HG02884 (cell line): Measurements from ENCODE around the gene THUMPD1.
"Not testable (repeated sequence)": the region's sequence is repeated elsewhere in the genome, so short reads cannot be mapped to it uniquely, and the experiment has no call there.

Source experiments
- ATAC-seq: cut with Tn5 transposase; IDR thresholded peaks from one replicate; pipeline ENCODE4 v1.9.1; 2021; ENCODE audit warnings: mild to moderate bottlenecking, moderate library complexity; ENCODE audit not compliant: unreplicated experiment

THUMPD1 gene

GRCh38 chr16:20741554-20742285, at the start of gene THUMPD1:
Gene THUMPD1, minus strand, starts transcription at chr16:20741818. Its CDS starts 79 bp downstream, at chr16:20741739.
- ATAC-seq: peak; percentile 80

GRCh38 chr16:20789130-20789529, 47.5 kb upstream of the THUMPD1 start:
- ATAC-seq: no peak

GRCh38 chr16:20784204-20784603, 42.6 kb upstream of the THUMPD1 start:
- ATAC-seq: no peak

- ATAC-seq: no peak
These were observed 40.9 kb upstream of the THUMPD1 start for GRCh38 chr16:20782470-20782869.

- no peak for ATAC-seq
These were observed 40.1 kb upstream of the THUMPD1 start for GRCh38 chr16:20781697-20782096.

DNA sequence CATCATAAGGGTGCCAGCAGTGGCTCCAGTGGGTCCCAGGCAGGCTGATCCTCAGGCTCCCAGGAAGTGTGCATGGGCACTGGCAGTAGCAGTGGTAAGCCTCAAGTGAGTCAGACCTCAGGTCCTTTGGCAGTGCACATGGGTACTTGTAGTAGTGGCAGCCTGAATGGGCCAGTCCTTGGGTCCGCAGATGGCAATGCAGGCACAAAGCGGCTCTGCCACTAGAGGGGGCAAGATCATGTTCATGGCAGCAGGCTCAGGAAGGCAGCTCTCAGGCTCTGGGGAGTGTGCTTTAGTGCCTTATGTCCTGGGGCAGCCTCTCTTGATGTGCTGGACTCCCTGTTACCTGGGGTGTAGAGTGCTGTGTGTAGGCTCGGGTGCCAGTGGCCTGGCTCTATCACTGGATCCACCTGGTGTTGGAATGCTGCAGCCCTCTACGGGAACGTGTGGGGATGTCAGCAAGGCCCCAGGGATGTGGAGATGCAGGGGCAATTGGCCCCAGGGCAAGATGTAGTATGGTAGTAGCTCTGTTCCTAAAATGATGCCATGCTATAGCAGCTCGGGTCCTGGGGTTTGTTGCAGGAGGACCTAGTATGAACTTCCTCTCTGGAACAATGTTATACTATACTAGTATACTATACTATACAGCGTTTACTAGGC, 33.2 kb upstream of the THUMPD1 start:
- no peak for ATAC-seq

DNA sequence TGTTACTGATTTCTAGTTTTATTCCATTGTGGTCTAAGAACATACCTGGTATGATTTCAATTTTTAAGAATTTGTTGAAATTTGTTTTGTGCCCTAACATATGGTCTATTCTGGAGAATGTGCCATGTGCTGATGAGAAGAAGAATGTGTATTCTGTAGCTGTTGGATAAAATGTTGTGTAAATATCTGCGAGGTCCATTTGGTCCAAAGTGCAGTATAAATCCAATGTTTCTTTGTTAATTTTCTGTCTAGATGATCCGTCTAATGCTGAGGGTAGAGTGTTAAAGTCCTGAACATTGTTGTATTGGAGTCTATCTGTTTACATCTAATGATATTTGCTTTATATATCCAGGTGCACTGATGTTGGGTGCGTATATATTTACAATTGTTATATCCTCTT, 32.1 kb upstream of the THUMPD1 start:
- ATAC-seq: no peak

DNA sequence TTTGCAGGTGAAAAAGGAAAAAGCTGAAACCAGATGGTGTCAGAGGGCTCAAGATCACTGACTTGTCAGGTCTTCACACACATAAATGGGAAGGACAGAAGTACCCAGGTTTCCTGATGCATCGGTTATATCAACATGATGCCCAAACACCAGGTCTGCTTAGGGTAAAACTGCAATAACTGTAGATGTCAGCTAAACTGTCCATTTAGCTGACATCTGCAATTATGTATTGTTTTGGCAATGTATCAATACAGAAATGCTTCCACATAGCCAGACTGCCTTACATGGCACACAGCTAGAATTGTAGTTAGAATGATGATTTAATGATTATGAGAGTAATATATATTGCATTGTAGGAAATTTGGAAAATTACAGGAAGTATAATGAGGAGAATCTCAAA, 27.2 kb upstream of the THUMPD1 start:
- ATAC-seq: no peak

DNA sequence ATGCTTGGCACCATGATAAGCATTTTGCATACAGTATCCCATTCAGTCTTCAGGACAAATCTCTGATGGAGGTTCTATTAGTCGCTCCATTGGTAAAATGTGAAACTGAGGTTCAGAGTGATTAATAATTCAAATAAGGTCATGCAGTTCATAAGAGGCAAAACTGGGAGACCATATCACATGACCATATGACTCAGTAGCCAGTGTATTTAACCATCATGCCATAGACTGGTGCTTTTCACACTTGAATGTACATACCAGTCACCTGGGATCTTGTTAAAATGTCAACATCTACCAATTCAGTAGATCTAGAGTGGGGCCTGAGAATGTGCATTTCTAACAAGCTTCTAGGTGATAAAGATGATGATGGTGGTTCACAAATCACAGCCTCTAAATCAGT, 26.5 kb upstream of the THUMPD1 start:
- ATAC-seq: no peak

DNA sequence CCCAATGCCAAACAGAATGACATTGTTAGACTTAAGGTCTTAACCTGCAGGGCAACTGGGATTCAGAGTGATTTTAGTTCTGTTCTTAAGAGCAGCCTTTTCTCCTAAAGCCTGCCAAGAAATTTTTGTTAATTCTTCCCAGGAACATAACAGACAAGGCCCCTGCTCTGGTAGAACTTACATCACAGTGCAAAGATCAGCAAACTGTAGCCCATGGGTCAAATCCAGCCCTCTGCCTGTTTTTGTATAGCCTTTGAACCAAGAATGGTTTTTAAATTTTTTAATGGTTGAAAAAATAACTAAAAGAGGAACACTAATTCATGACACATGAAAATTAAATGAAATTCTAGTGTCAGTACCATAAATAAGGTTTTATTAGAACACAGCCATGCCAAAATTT, 26.0 kb upstream of the THUMPD1 start:
- ATAC-seq: no peak

DNA sequence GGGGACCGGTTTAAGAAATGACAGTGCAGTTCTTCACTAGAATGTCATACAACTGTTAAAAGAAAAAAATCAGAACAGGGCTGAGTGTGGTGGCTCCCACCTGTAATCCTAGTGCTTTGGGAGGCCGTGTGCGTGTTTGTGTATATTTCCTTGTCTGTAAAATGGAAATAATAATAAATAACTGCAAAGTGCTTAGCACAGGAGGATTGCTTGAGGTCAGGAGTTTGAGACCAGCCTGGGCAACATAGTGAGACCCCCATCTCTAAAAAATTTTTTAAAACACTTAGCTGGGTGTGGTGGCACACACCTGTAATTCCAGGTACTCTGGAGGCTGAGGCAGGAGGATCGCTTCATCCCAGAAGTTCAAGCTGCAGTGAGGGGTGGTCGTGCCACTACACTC, 24.7 kb upstream of the THUMPD1 start:
- ATAC-seq: no peak

DNA sequence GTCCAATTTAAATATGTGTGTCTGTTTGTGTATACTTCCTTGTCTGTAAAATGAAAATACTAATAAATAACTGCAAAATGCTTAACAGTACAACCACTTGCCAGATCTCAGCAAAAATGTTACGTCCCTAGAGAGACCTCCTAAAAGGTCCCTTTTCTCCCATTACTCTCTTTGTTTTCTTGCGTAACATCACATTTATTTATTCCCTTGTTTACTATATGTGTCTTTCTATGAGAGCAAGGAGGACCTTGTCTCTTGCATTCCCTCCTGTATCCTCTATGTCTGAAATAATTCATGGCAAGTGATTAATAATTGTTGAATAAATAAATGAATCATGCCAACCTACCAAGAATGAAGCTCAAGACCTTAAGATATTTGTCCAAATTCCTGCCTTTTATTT, 24.1 kb upstream of the THUMPD1 start:
- ATAC-seq: no peak

- not testable (repeated sequence) for ATAC-seq
These were observed 22.8 kb upstream of the THUMPD1 start for GRCh38 chr16:20764448-20764847.

- ATAC-seq: peak; percentile 98
These were observed 22.0 kb upstream of the THUMPD1 start, which contains the start of gene ACSM3 for GRCh38 chr16:20763461-20764232. Gene ACSM3, plus strand, starts transcription at chr16:20764014. Its CDS starts 6,021 bp downstream, at chr16:20770035.

GRCh38 chr16:20762404-20763123, 20.9 kb upstream of the THUMPD1 start:
- no peak for ATAC-seq

GRCh38 chr16:20761175-20761574, 19.6 kb upstream of the THUMPD1 start:
- ATAC-seq: no peak

DNA sequence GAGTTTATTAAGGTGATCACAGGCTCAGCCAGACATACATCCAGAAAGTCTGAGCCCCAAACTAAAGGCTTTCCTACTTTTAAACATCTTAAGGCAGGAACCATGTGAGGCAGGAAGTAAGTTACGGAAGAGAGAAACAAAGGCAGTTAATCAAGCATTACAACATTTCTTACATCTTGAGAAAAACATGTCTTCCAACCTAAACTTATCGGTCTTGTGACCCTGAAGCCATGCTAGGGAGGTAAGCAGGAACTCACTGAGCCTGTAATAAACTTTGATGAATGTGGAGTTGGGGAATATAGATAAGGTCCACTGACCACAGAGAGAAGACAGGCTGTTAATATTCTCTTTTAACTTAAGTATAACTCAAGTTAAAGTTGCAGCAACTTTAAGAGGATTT, 18.7 kb upstream of the THUMPD1 start:
- ATAC-seq: no peak

- not testable (repeated sequence) for ATAC-seq
These were observed 14.2 kb upstream of the THUMPD1 start for GRCh38 chr16:20755799-20756198.

DNA sequence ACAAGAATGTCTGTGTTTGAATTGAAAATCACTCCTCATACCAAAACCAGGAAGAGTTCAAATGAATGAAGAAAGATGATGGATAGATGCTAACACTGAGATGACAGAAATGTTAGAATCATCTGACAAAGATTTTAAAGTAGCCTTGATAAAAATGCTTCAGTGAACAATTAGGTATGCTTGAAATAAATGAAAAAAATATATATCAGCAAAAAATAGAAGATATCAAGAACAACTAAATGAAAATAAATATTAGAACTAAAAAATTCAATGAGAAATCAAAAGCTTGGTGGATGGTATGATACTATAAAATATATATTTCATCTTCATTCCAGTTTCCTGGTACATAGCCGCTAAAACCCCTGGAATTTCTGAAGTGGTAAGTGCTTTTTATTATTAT, 13.6 kb upstream of the THUMPD1 start:
- ATAC-seq: no peak

- ATAC-seq: no peak
These were observed 12.1 kb upstream of the THUMPD1 start for GRCh38 chr16:20753727-20754126.

DNA sequence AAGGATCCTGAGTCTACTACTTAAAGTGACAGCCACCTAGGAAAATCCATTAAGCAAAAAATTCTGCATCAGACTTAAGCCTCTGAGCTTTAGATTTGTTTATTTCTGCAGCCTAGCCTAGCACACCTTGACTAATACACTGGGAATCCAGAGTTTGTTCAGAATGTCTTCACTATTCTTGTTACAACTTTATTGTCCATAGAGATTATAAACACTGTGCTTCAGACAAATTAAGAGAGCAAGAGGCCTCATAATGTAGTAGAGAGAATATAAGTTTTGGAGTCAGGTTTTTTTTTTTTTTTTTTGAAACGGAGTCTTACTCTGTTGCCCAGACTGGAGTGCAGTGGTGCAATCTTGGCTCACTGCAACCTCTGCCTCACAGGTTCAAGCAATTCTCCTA, 8.9 kb upstream of the THUMPD1 start:
- ATAC-seq: no peak
